GM18502 (cell line): ENCODE measurements around the gene MRPL40.

Experiments
- ATAC-seq: cut with Tn5 transposase; IDR thresholded peaks from one replicate; pipeline ENCODE4 v1.9.1; 2021; ENCODE audit warnings: mild to moderate bottlenecking; ENCODE audit not compliant: unreplicated experiment, poor library complexity

The MRPL40 gene

GRCh38 chr22:19478901-19479354 is 46.6 kb downstream of the MRPL40 start, which contains the start of gene UFD1:
TSS of gene UFD1 (minus strand) at chr22:19479193. CDS start at chr22:19479085, 108 bp downstream.
- peak; percentile 60 for ATAC-seq

GRCh38 chr22:19479355-19480172 is 47.2 kb downstream of the MRPL40 start, which contains the start of gene CDC45:
TSS of gene CDC45 (plus strand) at chr22:19479920. CDS start at chr22:19479969, 49 bp downstream.
- ATAC-seq: peak; percentile 83

GRCh38 chr22:19480173-19480568 is 47.8 kb downstream of the MRPL40 start:
- no peak for ATAC-seq

GRCh38 chr22:19480789-19481188 is 48.4 kb downstream of the MRPL40 start:
- no peak for ATAC-seq

- ATAC-seq: no peak
These were observed 50.0 kb downstream of the MRPL40 start for GRCh38 chr22:19482297-19482696.

GRCh38 chr22:19483481-19484244 is 51.3 kb downstream of the MRPL40 start:
- no peak for ATAC-seq
